ENCODE measurements around the gene ACTG2.

ACTG2 gene

DNA sequence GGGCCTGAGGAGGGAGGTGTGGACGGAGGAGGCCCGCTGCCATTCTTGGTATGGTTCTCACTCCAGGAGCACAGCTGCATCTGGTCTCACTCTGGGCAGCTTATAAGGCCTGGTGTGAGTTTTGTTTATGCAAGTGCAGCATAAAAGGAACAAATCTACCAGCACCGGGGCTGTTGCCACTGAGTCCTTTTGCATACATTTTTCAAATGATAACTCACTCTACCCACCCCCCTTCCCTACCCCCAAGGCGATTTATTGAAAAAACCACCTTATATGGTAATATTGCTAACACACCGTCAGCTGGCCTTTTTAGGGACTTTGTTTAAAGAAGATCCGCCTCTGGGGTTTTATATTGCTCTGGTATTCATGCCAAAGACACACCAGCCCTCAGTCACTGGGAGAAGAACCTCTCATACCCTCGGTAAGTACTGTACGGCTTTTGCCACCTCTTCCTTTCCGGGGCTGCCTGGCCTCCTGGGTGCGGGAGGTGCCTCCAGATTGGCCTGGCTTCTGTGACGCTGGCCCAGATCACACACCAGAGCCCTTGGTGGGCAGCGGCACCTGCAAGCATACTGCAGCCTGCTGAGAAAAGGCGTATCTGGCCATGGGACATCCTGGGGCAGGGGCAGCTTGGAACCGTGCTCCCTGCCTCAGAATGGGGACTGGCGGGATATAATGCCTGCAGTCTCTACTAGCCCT lies at the start of gene ACTG2:
Gene ACTG2 (plus strand): TSS at position 378 of the 699 bp plus-strand sequence. CDS start 8,304 bp downstream, outside the sequence.
- no peak within 1 kb of the TSS for H3K4me3 ChIP-seq (replicated peaks; ENCODE audit: low read depth, low read length)
- TF ChIP-seq, protein P1, sequence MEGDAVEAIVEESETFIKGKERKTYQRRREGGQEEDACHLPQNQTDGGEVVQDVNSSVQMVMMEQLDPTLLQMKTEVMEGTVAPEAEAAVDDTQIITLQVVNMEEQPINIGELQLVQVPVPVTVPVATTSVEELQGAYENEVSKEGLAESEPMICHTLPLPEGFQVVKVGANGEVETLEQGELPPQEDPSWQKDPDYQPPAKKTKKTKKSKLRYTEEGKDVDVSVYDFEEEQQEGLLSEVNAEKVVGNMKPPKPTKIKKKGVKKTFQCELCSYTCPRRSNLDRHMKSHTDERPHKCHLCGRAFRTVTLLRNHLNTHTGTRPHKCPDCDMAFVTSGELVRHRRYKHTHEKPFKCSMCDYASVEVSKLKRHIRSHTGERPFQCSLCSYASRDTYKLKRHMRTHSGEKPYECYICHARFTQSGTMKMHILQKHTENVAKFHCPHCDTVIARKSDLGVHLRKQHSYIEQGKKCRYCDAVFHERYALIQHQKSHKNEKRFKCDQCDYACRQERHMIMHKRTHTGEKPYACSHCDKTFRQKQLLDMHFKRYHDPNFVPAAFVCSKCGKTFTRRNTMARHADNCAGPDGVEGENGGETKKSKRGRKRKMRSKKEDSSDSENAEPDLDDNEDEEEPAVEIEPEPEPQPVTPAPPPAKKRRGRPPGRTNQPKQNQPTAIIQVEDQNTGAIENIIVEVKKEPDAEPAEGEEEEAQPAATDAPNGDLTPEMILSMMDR (IDR thresholded peaks at IDR 0.05; ENCODE audit: low read depth, low read length, missing control alignments): no peak
- DNase-seq (ENCODE audit: extremely low read depth, low read depth): no peak

DNA sequence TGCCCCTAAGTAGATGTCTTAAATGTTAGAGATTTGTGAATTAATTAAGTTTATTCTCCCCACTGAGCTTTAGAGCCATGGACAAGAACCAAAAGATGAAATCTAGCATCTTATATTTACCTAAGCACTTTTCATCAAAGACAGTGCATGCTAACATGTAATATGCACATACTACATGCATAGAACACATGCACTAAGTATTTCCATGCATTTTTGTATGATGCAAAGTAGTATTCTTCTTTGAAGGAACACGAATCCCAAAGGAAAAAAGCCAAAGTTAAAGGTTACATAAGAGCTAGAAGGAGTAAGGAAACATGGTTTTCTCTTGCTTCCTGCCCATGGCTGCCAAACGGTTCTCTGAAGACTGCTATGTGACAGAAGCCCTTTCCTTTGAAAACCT lies 48.7 kb upstream of the ACTG2 start:
- TF ChIP-seq, protein P1 (IDR thresholded peaks at IDR 0.05; ENCODE audit: low read depth, low read length, missing control alignments): no peak
- no peak for DNase-seq (ENCODE audit: extremely low read depth, low read depth)
- no peak overlapping the region for H3K4me3 ChIP-seq (replicated peaks; ENCODE audit: low read depth, low read length)

DNA sequence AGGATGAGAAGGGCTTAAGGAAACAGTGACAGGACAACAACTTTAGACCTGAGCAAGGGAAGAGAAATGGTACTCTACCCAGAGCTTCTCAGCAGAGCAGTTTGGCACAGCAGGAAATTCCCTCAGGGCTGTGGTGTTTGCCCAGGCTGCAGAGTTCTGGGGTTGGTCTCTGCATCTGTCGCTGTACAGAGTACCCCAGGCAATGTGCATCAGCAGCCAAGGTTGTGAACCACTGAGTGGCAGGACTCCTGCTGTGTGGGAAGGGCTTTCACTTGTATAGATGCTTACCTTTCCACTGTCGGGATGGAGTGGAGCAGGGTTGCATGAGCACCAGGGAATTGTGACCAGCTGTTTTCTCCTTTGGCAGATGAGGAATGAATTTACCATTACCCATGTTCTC lies 42.8 kb upstream of the ACTG2 start:
- no peak for DNase-seq (ENCODE audit: extremely low read depth, low read depth)
- TF ChIP-seq, protein P1 (IDR thresholded peaks at IDR 0.05; ENCODE audit: low read depth, low read length, missing control alignments): no peak
- H3K4me3 ChIP-seq (replicated peaks; ENCODE audit: low read depth, low read length): no peak overlapping the region

DNA sequence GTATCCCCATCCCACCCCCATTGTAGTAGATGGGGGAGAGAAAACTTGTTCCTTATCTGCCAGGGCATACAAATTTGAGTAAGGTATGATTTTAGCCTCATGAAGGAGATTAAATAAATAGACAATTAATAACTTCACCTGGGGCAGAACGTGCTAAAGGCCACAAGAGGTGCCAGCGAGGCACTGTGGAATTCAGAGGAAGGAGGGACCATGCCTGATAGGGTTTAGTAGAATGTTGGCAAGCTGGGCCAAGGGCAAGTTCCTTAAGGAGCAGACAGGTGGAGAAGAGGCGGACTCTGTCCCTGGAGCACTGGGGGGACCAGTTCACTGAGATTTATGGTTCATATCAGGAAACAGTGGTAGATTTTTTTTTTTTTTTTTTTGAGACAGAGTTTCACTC lies 41.5 kb upstream of the ACTG2 start:
- H3K4me3 ChIP-seq (replicated peaks; ENCODE audit: low read depth, low read length): no peak overlapping the region
- TF ChIP-seq, protein P1 (IDR thresholded peaks at IDR 0.05; ENCODE audit: low read depth, low read length, missing control alignments): peak; percentile 28
- no peak for DNase-seq (ENCODE audit: extremely low read depth, low read depth)

DNA sequence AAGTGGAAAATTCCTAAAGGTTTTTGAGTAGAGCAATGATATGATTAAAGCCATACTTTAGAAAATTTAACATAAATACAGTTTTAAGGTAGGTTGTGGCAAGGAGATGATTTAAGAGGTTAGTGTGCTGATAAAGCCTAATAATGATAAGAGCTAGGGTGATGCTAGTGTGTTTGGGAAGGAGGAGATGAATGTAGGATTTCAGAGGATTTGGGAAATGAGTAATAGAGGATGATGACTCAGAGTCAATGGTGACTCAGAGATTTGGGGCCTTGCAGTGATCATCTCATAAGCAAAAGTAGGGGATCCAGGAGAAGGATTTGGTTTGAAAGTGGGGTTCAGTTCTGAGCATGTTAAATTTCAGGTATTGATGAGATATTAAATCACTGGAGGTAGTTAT lies 40.8 kb upstream of the ACTG2 start:
- TF ChIP-seq, protein P1 (IDR thresholded peaks at IDR 0.05; ENCODE audit: low read depth, low read length, missing control alignments): no peak
- H3K4me3 ChIP-seq (replicated peaks; ENCODE audit: low read depth, low read length): no peak overlapping the region
- DNase-seq (ENCODE audit: extremely low read depth, low read depth): peak; percentile 31

DNA sequence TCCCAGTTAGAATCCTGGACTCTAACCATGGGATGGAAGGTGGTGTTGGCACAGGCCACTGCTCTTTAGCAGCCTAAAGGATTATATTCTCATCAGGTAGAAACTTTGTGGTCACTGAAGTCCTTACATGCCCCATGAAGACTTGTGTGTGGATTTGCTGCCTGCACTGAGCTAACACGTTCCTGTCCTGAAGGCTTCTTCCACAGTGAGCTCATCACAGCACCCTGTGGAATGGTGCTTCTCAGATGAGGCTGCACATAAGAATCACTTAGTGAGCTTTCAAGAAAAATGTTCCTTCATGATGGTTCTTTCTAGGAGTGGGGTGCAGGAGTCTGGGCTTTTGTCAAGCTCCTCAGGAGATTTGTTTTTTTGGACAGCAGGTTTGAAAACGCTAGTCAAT lies 37.3 kb upstream of the ACTG2 start:
- no peak overlapping the region for H3K4me3 ChIP-seq (replicated peaks; ENCODE audit: low read depth, low read length)
- TF ChIP-seq, protein P1 (IDR thresholded peaks at IDR 0.05; ENCODE audit: low read depth, low read length, missing control alignments): no peak
- no peak for DNase-seq (ENCODE audit: extremely low read depth, low read depth)

DNA sequence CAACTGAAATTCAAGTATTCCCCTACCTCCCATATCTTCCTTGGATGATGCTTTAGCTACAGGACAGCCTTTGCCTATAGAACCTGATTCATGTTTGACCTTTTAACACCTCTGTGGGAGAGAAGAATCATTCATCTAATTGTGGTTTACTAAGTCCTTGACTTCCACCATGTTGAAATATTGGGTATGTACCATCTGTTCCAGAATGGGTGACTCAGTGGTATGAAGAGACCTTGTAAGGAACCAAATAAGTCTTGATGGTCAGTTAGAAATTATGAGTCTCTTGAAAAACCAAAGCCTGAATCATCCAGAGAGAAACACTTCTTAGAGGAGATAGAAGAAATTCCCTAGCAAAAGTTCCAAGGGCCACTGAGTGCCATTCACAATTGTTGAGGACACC lies 36.6 kb upstream of the ACTG2 start:
- DNase-seq (ENCODE audit: extremely low read depth, low read depth): peak; percentile 19

More for the DNA sequence above, 36.6 kb upstream of the ACTG2 start:
- TF ChIP-seq, protein P1 (IDR thresholded peaks at IDR 0.05; ENCODE audit: low read depth, low read length, missing control alignments): no peak
- H3K4me3 ChIP-seq (replicated peaks; ENCODE audit: low read depth, low read length): no peak overlapping the region
